Body of pancreas (tissue), 4 donors: ENCODE data around the gene AZIN2.

Experiments
- POLR2A ChIP-seq, 3 donors: fragments of 450-650 bp; IDR thresholded peaks; one replicate each; pipeline ENCODE4 v1.6.1; 2016; ENCODE audit warnings: antibody characterized with exemption in 3 of 3, mild to moderate bottlenecking in 2 of 3
- TF ChIP-seq, protein P1 (sequence below), 7 experiments: fragments of 450-650 bp in 4 of 7; fragments of 200-600 bp in 3 of 7; sonication (generic) in 3 of 7; IDR thresholded peaks; one replicate each; pipeline ENCODE4 v1.5.1; 2016 to 2019; ENCODE audit warnings: antibody characterized with exemption in 7 of 7

DNA sequence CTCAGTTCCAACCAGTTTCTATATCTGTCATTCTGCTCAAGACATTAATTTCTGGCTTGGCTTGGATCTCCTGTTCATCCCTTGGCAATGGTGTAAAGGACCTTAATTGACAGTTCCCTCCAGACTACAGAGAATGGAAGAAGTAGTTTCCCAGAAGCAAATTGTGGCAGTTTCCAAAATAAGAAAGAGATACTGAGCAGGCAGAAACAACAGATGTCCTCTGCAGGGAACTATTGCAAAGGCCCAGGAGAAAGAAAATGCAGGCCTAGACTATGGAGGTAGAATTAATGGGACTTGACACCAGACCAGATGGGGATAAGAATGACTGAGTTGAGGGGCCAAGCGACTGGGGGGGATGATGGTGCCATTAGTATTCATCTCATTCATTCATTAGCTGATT is 38.1 kb upstream of the AZIN2 start:
- TF ChIP-seq, protein P1, sequence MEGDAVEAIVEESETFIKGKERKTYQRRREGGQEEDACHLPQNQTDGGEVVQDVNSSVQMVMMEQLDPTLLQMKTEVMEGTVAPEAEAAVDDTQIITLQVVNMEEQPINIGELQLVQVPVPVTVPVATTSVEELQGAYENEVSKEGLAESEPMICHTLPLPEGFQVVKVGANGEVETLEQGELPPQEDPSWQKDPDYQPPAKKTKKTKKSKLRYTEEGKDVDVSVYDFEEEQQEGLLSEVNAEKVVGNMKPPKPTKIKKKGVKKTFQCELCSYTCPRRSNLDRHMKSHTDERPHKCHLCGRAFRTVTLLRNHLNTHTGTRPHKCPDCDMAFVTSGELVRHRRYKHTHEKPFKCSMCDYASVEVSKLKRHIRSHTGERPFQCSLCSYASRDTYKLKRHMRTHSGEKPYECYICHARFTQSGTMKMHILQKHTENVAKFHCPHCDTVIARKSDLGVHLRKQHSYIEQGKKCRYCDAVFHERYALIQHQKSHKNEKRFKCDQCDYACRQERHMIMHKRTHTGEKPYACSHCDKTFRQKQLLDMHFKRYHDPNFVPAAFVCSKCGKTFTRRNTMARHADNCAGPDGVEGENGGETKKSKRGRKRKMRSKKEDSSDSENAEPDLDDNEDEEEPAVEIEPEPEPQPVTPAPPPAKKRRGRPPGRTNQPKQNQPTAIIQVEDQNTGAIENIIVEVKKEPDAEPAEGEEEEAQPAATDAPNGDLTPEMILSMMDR (IDR thresholded peaks at IDR 0.05) = no peak
- TF ChIP-seq POLR2A (IDR thresholded peaks at IDR 0.05) = no peak
